ENCODE measurements around the gene USP6. TPM values are rescaled to one million over a fixed set of nuclear protein-coding genes. Genes with fewer than 3 reads are reported as not detected.
"Not testable (repeated sequence)": the region's sequence is repeated elsewhere in the genome, so short reads cannot be mapped to it uniquely, and the experiment has no call there.

The USP6 gene
- total RNA-seq, 1 donor from 2014 or later, result 0.49 TPM

GRCh38 chr17:5210614-5211252 lies 94.9 kb downstream of the USP6 start:
- H3K4me1 ChIP-seq, result no peaks in the 10 kb centered on the region
- H3K27ac ChIP-seq, result peak overlapping the region; percentile 7
- no peaks in the 10 kb centered on the region for H3K9me3 ChIP-seq
- H3K27me3 ChIP-seq, result no peaks in the 10 kb centered on the region
- no peak for DNase-seq (ENCODE audit: extremely low spot score in 2 of 2)
- H3K4me3 ChIP-seq, result no peak overlapping the region
- TF ChIP-seq POLR2A (IDR thresholded peaks at IDR 0.05) (no peak), POLR2AphosphoS5 (IDR thresholded peaks at IDR 0.05; ENCODE audit: insufficient read depth in 1 of 2, low read depth in 1 of 2) (no peak)
- intact Hi-C loops (cut with DNase I), result no loop called here
- H3K36me3 ChIP-seq, result peaks cover 0 to 8% of the 10 kb centered on the region in 2 donors

DNA sequence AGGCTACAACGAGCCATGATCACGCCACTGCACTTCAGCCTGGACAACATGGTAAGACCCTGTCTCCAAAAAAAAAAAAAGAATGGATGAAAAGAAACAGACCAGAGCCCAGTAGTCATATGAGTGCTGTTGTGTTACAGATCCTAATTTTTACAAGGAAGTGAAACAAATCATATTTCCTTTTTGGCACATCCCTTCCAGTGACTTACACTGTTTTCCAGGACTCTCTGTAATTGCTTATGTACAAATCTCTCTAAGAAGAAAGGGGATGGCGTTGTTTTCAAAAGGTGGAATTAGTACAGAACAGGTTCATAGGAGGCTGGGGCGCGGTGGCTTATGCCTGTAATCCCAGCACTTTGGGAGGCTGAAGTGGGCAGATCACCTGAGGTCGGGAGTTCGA lies 95.6 kb downstream of the USP6 start:
- no peak overlapping the region for H3K27ac ChIP-seq
- intact Hi-C loops (cut with DNase I), result no loop called here
- peaks cover 0 to 8% of the 10 kb centered on the region in 2 donors for H3K36me3 ChIP-seq

GRCh38 chr17:5217562-5217961 lies 101.7 kb downstream of the USP6 start:
- H3K4me1 ChIP-seq; intact Hi-C loops (cut with DNase I); H3K9me3 ChIP-seq; H3K4me3 ChIP-seq; DNase-seq (ENCODE audit: extremely low spot score in 2 of 2); H3K27me3 ChIP-seq; H3K27ac ChIP-seq: not testable (repeated sequence)
- H3K36me3 ChIP-seq, result peaks cover 0 to 12% of the 10 kb centered on the region in 2 donors

More for the DNA sequence above, 95.6 kb downstream of the USP6 start:
- no peaks in the 10 kb centered on the region for H3K4me1 ChIP-seq
- DNase-seq (ENCODE audit: extremely low spot score in 2 of 2), result no peak
- H3K4me3 ChIP-seq, result no peak overlapping the region
- TF ChIP-seq POLR2A (IDR thresholded peaks at IDR 0.05) (no peak), CTCF (IDR thresholded peaks at IDR 0.05) (no peak), POLR2AphosphoS5 (IDR thresholded peaks at IDR 0.05; ENCODE audit: insufficient read depth in 1 of 2, low read depth in 1 of 2) (no peak)
- H3K27me3 ChIP-seq, result no peaks in the 10 kb centered on the region
- no peaks in the 10 kb centered on the region for H3K9me3 ChIP-seq

DNA sequence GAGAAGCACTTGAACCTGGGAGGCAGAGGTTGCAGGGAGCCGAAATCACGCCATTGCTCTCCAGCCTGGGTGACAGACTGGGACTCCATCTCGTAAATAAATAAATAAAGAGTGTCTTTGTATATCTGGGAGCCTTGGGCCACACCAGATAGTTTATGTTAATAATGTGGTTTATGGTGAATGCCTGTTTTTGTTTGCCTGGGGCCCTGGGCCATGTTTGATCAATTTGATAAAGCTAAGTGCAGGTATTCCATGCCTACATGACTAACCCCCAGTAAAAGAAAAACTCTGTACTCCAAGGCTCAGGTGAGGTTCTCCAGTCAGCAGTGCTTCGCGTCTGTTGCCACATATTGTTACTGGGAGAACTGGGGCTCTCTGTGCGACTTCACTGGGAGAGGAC lies 103.7 kb downstream of the USP6 start:
- TF ChIP-seq POLR2AphosphoS5 (IDR thresholded peaks at IDR 0.05; ENCODE audit: insufficient read depth in 1 of 2, low read depth in 1 of 2) (no peak), CTCF (IDR thresholded peaks at IDR 0.05) (no peak), POLR2A (IDR thresholded peaks at IDR 0.05) (no peak)
- Histone ChIP-seq H3K4me3 (no peak overlapping the region), H3K4me1 (no peaks in the 10 kb centered on the region), H3K9me3 (no peaks in the 10 kb centered on the region), H3K27me3 (no peaks in the 10 kb centered on the region), H3K36me3 (peaks cover 0 to 12% of the 10 kb centered on the region in 2 donors), H3K27ac (no peak overlapping the region)
- intact Hi-C loops (cut with DNase I), result no loop called here
- no peak for DNase-seq (ENCODE audit: extremely low spot score in 2 of 2)

DNA sequence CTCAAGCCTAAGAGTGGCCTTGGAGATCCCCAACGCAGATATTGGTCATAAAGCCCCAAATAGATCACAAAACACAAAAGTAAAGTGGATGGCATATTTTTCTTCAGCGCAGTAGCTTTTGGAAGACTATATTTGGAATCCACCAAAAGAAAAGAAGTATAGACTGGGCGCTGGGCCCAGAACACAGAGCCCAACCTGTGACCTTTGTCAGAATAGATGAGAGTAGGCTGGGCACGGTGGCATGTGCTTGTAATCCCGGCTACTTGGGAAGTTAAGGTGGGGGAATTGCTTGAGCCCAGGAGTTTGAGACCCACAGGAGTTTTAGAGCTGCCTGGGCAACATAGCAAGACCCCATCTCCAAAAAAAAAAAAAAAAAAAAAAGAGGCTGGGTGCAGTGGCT lies 104.2 kb downstream of the USP6 start:
- Histone ChIP-seq H3K27me3 (no peaks in the 10 kb centered on the region), H3K27ac (no peak overlapping the region), H3K36me3 (peaks cover 0 to 9% of the 10 kb centered on the region in 2 donors), H3K9me3 (no peaks in the 10 kb centered on the region), H3K4me3 (no peak overlapping the region), H3K4me1 (no peaks in the 10 kb centered on the region)
- TF ChIP-seq CTCF (IDR thresholded peaks at IDR 0.05) (no peak), POLR2A (IDR thresholded peaks at IDR 0.05) (no peak)
- DNase-seq (ENCODE audit: extremely low spot score in 2 of 2), result no peak
- intact Hi-C loops (cut with DNase I), result no loop called here

DNA sequence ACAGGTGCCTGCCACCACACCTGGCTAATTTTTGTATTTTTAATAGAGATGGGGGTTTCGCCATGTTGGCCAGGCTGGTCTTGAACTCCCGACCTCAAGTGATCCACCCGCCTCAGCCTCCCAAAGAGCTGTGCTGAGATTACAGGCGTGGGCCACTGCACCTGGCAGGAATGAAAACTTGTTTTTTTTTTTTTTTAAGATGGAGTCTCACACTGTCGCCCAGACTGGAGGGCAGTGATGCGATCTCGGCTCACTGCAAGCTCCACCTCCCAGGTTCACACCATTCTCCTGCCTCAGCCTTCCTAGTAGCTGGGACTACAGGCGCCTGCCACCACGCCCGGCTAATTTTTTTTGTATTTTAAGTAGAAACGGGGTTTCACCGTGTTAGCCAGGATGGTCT lies 106.1 kb downstream of the USP6 start:
- intact Hi-C loops (cut with DNase I); H3K4me3 ChIP-seq; H3K4me1 ChIP-seq; H3K27me3 ChIP-seq; H3K27ac ChIP-seq; DNase-seq (ENCODE audit: extremely low spot score in 2 of 2); H3K36me3 ChIP-seq; H3K9me3 ChIP-seq: not testable (repeated sequence)

Small RNAs within 50 kb of the gene (small RNA-seq; reads per million reads assigned to genes)
- gene AC012146.4, result not detected

Other genes with a start within 250 kb of the USP6 start
- gene C17orf107, start 216.5 kb upstream of the USP6 start, total RNA-seq, result 1.7 TPM
- 0.98 TPM for gene CHRNE, start 212.9 kb upstream of the USP6 start, total RNA-seq
- gene GP1BA, start 183.8 kb upstream of the USP6 start, total RNA-seq, result not detected
- gene SLC25A11, start 176.0 kb upstream of the USP6 start, total RNA-seq, result 45.7 TPM
- gene RNF167, start 175.8 kb upstream of the USP6 start, total RNA-seq, result 54.3 TPM
- 811 TPM for gene PFN1, start 167.5 kb upstream of the USP6 start, total RNA-seq
- gene ENO3, start 164.9 kb upstream of the USP6 start, total RNA-seq, result 5.6 TPM
- gene SPAG7, start 148.2 kb upstream of the USP6 start, total RNA-seq, result 34.6 TPM
- gene CAMTA2, start 128.4 kb upstream of the USP6 start, total RNA-seq, result 36.3 TPM
- 1.7 TPM for gene INCA1, start 118.5 kb upstream of the USP6 start, total RNA-seq
- 46.9 TPM for gene KIF1C, start 118.1 kb upstream of the USP6 start, total RNA-seq
- 0.49 TPM for gene SLC52A1, start 80.6 kb upstream of the USP6 start, total RNA-seq
- gene ZFP3, start 37.6 kb upstream of the USP6 start, total RNA-seq, result 3.4 TPM
- gene ZNF232, start 4.2 kb upstream of the USP6 start, total RNA-seq, result 4.9 TPM
- gene ZNF594, start 75.8 kb downstream of the USP6 start, total RNA-seq, result 13.8 TPM
- gene SCIMP, start 118.8 kb downstream of the USP6 start, total RNA-seq, result 2.2 TPM
- 33.4 TPM for gene RABEP1, start 166.3 kb downstream of the USP6 start, total RNA-seq